Measurements from ENCODE around the gene CAPN13. TPM values are rescaled to one million over a fixed set of nuclear protein-coding genes. Genes with fewer than 3 reads are reported as not detected.
A peak's percentile ranks its signal among the peaks of the same experiment; 100 is the strongest.

The CAPN13 gene
- total and polyA plus RNA-seq, 2 of the 4 experiments (the other 2 are of a cell fraction): not detected

DNA sequence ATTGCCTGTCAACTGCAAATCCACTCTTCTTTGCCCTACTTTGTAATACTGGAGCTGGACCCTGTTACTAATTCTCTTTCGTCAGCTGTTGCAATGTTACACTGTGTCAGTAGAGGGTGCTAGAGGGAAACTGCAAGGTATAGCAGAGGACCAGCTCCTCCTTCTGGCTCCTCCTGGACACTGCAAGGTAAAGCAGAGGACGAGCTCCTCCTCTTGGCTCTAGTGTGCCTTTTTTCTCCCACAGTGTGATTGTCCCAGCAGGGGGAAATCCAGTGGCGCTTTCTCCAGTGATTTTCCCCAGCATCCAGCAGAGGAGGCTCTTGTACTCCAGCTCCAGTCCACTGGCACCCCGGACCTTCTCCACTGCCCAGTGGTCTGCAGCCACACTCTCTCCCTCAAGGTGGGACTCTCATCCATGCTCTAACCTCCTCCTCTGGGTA lies 95.6 kb downstream of the CAPN13 start:
- Histone ChIP-seq H3K27me3 (ENCODE audit: control insufficient read depth, insufficient read depth, low read length) (peaks cover 5% of the 10 kb centered on the region; the same call in 1 of the 2 replicates), H4K5ac (ENCODE audit: low read depth, low read length) (no peak overlapping the region), H2BK15ac (ENCODE audit: low read depth, low read length) (no peak overlapping the region), H3K27ac (ENCODE audit: insufficient read depth, low read length) (no peak overlapping the region), H4K91ac (ENCODE audit: insufficient read depth, low read depth, low read length) (no peak overlapping the region), H3K56ac (ENCODE audit: extremely low read depth, insufficient read depth, low read length) (no peak overlapping the region), H4K8ac (ENCODE audit: low read depth in 2 of 2, low read length in 2 of 2) (no peak overlapping the region), H3K18ac (ENCODE audit: low read depth, low read length) (no peak overlapping the region), H3K9me3 (ENCODE audit: control insufficient read depth, insufficient read depth, low read length) (no peaks in the 10 kb centered on the region), H3K9ac (ENCODE audit: low read depth, low read length) (no peak overlapping the region), H3K4me1 (ENCODE audit: control insufficient read depth, insufficient read depth, low read length) (peaks cover 2% of the 10 kb centered on the region; the same call in 1 of the 2 replicates), H2AK9ac (replicated peaks; ENCODE audit: low read depth, low read length, poor library complexity) (no peak overlapping the region), H2AK5ac (ENCODE audit: low read depth, low read length) (no peak overlapping the region; the same call in 1 of the 2 replicates), H2AFZ (replicated peaks; ENCODE audit: low read length, poor library complexity) (peak overlapping the region; percentile 67), H3K9me1 (ENCODE audit: insufficient read depth, low read length) (peaks cover 4% of the 10 kb centered on the region; the same call in 1 of the 2 replicates), H2BK120ac (ENCODE audit: low read depth, low read length) (no peak overlapping the region), H3K14ac (replicated peaks; ENCODE audit: low read depth, low read length) (no peak overlapping the region), H4K20me1 (ENCODE audit: insufficient read depth, low read length) (no peaks in the 10 kb centered on the region), H2BK20ac (ENCODE audit: low read depth, low read length) (no peak overlapping the region), H2BK5ac (ENCODE audit: low read depth, low read length, poor library complexity, severe bottlenecking) (no peak overlapping the region), H3K4me2 (ENCODE audit: low read depth, low read length) (no peak overlapping the region), H3K4ac (ENCODE audit: low read depth, low read length) (no peak overlapping the region), H3K79me1 (ENCODE audit: low read depth in 1 of 2, low read length in 2 of 2) (0 out of 4 replicates have a peak, but pooled peaks cover 0 to 3% of the 10 kb centered on the region in 2 experiments), H3K23ac (ENCODE audit: low read depth, low read length) (no peak overlapping the region), H3K4me3 (ENCODE audit: insufficient read depth, low read depth, low read length) (no peak overlapping the region), H3K36me3 (ENCODE audit: control insufficient read depth, insufficient read depth, low read length) (no peaks in the 10 kb centered on the region)
- ChIA-PET CTCF (interaction anchor here (0.5 to 8.2 kb wide), 64 partner anchors 11 to 1764 kb away, joined by 3 to 99 read pairs (median 4); partner anchors contain the start of gene YPEL5), POLR2A (ENCODE audit: unreplicated experiment) (no interaction called here)
- ATAC-seq (ENCODE audit: low read depth) (peak; percentile 90), DNase-seq (peak; percentile 90)
- no peak for TF ChIP-seq RCOR1 (IDR thresholded peaks at IDR 0.05; ENCODE audit: insufficient replicate concordance, low read length)
- TF ChIP-seq, protein P1, sequence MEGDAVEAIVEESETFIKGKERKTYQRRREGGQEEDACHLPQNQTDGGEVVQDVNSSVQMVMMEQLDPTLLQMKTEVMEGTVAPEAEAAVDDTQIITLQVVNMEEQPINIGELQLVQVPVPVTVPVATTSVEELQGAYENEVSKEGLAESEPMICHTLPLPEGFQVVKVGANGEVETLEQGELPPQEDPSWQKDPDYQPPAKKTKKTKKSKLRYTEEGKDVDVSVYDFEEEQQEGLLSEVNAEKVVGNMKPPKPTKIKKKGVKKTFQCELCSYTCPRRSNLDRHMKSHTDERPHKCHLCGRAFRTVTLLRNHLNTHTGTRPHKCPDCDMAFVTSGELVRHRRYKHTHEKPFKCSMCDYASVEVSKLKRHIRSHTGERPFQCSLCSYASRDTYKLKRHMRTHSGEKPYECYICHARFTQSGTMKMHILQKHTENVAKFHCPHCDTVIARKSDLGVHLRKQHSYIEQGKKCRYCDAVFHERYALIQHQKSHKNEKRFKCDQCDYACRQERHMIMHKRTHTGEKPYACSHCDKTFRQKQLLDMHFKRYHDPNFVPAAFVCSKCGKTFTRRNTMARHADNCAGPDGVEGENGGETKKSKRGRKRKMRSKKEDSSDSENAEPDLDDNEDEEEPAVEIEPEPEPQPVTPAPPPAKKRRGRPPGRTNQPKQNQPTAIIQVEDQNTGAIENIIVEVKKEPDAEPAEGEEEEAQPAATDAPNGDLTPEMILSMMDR (conservative IDR thresholded peaks at IDR 0.05; ENCODE audit: low read depth, low read length): peak; percentile 100
- peak; percentile 38; the same call in 1 of the 2 replicates for TF ChIP-seq MAZ (IDR thresholded peaks at IDR 0.05; ENCODE audit: borderline replicate concordance, low read depth, low read length)
- TF ChIP-seq POLR2A (IDR thresholded peaks at IDR 0.05; ENCODE audit: low read depth, low read length): no peak
- TF ChIP-seq, protein P2, sequence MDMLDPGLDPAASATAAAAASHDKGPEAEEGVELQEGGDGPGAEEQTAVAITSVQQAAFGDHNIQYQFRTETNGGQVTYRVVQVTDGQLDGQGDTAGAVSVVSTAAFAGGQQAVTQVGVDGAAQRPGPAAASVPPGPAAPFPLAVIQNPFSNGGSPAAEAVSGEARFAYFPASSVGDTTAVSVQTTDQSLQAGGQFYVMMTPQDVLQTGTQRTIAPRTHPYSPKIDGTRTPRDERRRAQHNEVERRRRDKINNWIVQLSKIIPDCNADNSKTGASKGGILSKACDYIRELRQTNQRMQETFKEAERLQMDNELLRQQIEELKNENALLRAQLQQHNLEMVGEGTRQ (IDR thresholded peaks at IDR 0.05; ENCODE audit: low read depth, low read length): 0 out of 2 replicates have a peak, but pooled peaks have one; percentile 6
- TF ChIP-seq FOS (IDR thresholded peaks at IDR 0.05; ENCODE audit: low read depth, low read length): no peak
- peak; percentile 93 for TF ChIP-seq RAD21 (IDR thresholded peaks at IDR 0.05; ENCODE audit: low read length)
- TF ChIP-seq NFE2L2 (IDR thresholded peaks at IDR 0.05; ENCODE audit: low read depth, low read length): no peak
- no peak for TF ChIP-seq RFX5 (IDR thresholded peaks at IDR 0.05; ENCODE audit: low read depth, low read length)
- TF ChIP-seq MXI1 (IDR thresholded peaks at IDR 0.05; ENCODE audit: borderline replicate concordance, low read depth, low read length): no peak
- TF ChIP-seq SMC3 (IDR thresholded peaks at IDR 0.05; ENCODE audit: low read depth, low read length): peak; percentile 97
- peak; percentile 80 for TF ChIP-seq CEBPB (IDR thresholded peaks at IDR 0.05; ENCODE audit: low read depth, low read length)
- no peak for TF ChIP-seq CHD1 (IDR thresholded peaks at IDR 0.05; ENCODE audit: low read depth, low read length)
- 0 out of 2 replicates have a peak, but pooled peaks have one; percentile 18 for TF ChIP-seq MAFK (IDR thresholded peaks at IDR 0.05; ENCODE audit: low read depth, low read length)
- TF ChIP-seq, protein P3, sequence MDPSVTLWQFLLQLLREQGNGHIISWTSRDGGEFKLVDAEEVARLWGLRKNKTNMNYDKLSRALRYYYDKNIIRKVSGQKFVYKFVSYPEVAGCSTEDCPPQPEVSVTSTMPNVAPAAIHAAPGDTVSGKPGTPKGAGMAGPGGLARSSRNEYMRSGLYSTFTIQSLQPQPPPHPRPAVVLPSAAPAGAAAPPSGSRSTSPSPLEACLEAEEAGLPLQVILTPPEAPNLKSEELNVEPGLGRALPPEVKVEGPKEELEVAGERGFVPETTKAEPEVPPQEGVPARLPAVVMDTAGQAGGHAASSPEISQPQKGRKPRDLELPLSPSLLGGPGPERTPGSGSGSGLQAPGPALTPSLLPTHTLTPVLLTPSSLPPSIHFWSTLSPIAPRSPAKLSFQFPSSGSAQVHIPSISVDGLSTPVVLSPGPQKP (IDR thresholded peaks at IDR 0.05; ENCODE audit: borderline replicate concordance, low read depth, low read length): no peak
- peak; percentile 41; the same call in 1 of the 2 replicates for TF ChIP-seq BHLHE40 (IDR thresholded peaks at IDR 0.05; ENCODE audit: low read depth, low read length)
- in situ Hi-C loops (cut with MboI; ENCODE audit: low sequenced_read_pairs) (loop anchor here (10.0 kb wide), 1 partner anchor 463 kb away; no protein-coding TSS in a partner anchor), intact Hi-C loops (cut with micrococcal nuclease) (loop anchor here (1.0 to 10.0 kb wide), 4 partner anchors 151 to 723 kb away; no protein-coding TSS in a partner anchor), dilution Hi-C loops (cut with HindIII; ENCODE audit: low sequenced_read_pairs, unreplicated experiment) (no loop called here)
- WGBS, 2 experiments (ENCODE audit: extremely low coverage in 2 of 2, insufficient read length in 1 of 2): no CpG with 5 or more reads among the region's 4 CpGs
- BruUV-seq (replicated peaks): no TSS peak
